Measurements from ENCODE around the gene SAP25.

DNA sequence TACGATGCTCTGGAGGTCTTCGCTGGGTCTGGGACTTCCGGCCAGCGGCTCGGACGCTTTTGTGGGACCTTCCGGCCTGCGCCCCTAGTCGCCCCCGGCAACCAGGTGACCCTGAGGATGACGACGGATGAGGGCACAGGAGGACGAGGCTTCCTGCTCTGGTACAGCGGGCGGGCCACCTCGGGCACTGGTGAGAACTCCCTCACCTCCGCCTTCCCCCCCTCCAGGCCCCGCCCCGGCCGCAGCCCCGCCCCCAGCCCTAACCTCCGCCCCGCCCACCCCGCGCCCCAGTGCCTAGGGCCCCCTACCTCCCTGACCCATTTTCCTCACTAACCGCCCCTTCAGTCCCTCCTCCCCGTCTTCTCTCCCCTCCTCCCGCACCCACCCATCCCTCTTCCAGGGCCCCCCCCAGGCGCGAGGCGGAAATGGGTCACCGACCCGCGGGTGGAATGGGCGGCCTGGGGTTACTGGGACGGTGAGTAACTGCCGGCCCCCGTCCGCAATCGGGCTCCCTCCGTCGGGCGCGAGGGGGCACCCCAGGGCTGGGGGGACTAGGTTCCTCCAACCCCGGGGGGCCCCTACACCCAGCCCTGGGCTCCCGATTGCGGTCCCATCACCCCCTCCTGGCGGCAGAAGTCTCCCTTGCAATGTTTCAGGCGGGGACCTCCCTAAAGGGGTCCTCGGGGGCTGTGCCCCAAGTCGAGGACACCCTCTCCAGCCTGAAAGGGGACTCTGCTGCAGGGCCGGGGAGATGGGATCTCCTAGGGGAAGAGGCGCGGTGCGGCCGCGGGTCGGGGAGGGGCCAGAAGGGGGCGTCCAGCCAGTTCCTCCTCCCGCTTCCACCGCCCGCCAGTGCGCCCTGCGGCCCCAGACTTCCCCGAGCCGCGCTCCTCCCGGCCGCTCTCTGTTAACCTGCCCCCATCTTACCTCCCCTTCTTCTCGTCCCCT is 30.6 kb upstream of the SAP25 start:
- TF ChIP-seq, protein P1, sequence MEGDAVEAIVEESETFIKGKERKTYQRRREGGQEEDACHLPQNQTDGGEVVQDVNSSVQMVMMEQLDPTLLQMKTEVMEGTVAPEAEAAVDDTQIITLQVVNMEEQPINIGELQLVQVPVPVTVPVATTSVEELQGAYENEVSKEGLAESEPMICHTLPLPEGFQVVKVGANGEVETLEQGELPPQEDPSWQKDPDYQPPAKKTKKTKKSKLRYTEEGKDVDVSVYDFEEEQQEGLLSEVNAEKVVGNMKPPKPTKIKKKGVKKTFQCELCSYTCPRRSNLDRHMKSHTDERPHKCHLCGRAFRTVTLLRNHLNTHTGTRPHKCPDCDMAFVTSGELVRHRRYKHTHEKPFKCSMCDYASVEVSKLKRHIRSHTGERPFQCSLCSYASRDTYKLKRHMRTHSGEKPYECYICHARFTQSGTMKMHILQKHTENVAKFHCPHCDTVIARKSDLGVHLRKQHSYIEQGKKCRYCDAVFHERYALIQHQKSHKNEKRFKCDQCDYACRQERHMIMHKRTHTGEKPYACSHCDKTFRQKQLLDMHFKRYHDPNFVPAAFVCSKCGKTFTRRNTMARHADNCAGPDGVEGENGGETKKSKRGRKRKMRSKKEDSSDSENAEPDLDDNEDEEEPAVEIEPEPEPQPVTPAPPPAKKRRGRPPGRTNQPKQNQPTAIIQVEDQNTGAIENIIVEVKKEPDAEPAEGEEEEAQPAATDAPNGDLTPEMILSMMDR (conservative IDR thresholded peaks at IDR 0.05; ENCODE audit: low read depth in 2 of 2): peak; percentile 44 to 52
- TF ChIP-seq EZH2 (IDR thresholded peaks at IDR 0.05; ENCODE audit: low read depth, unreplicated experiment): no peak
- TF ChIP-seq, protein P2, sequence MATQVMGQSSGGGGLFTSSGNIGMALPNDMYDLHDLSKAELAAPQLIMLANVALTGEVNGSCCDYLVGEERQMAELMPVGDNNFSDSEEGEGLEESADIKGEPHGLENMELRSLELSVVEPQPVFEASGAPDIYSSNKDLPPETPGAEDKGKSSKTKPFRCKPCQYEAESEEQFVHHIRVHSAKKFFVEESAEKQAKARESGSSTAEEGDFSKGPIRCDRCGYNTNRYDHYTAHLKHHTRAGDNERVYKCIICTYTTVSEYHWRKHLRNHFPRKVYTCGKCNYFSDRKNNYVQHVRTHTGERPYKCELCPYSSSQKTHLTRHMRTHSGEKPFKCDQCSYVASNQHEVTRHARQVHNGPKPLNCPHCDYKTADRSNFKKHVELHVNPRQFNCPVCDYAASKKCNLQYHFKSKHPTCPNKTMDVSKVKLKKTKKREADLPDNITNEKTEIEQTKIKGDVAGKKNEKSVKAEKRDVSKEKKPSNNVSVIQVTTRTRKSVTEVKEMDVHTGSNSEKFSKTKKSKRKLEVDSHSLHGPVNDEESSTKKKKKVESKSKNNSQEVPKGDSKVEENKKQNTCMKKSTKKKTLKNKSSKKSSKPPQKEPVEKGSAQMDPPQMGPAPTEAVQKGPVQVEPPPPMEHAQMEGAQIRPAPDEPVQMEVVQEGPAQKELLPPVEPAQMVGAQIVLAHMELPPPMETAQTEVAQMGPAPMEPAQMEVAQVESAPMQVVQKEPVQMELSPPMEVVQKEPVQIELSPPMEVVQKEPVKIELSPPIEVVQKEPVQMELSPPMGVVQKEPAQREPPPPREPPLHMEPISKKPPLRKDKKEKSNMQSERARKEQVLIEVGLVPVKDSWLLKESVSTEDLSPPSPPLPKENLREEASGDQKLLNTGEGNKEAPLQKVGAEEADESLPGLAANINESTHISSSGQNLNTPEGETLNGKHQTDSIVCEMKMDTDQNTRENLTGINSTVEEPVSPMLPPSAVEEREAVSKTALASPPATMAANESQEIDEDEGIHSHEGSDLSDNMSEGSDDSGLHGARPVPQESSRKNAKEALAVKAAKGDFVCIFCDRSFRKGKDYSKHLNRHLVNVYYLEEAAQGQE (IDR thresholded peaks at IDR 0.05; ENCODE audit: unreplicated experiment): no peak
